AG04450 (cell line): ENCODE data around the gene P3H4. TPM values are rescaled to one million over a fixed set of nuclear protein-coding genes. Genes with fewer than 3 reads are reported as not detected.

Source experiments
- CTCF ChIA-PET: fragments of 300-600, 350-600 bp; formaldehyde crosslinking; extraction: SDS; loops from one replicate; lab custom pipeline; 2022; ENCODE audit warnings: antibody characterized with exemption, inconsistent platforms; lab: Charles Lee
- POLR2A ChIA-PET: fragments of 350-600 bp; formaldehyde crosslinking; extraction: SDS; loops from one replicate; lab custom pipeline; 2021; ENCODE audit warnings: antibody characterized with exemption, inconsistent platforms; lab: Yijun Ruan, JAX
- DNase-seq: peaks from one replicate; pipeline ENCODE4 v3.0.0-alpha.2; 2011; ENCODE audit warnings: low read depth, low spot score
- H3K27ac ChIP-seq: one replicate; pipeline ENCODE4 v1.5.1; 2012; ENCODE audit warnings: low read depth, low read length, control low read depth
- H3K27me3 ChIP-seq: one replicate; pipeline ENCODE4 v1.6.0; 2012; ENCODE audit warnings: low read length; ENCODE audit not compliant: control insufficient read depth, insufficient read depth
- H3K4me3 ChIP-seq: 2 replicates; pipeline ENCODE4 v1.5.1; 2011; ENCODE audit warnings: mild to moderate bottlenecking, low read depth, low read length, control low read depth
- H3K9me3 ChIP-seq: 2 replicates; pipeline ENCODE4 v1.5.1; 2012; ENCODE audit warnings: low read length; ENCODE audit not compliant: control insufficient read depth, insufficient read depth
- polyA plus RNA-seq: library from polyadenylated mRNA; depleted of rRNA; stranded (reverse); fragments of >200 nt; gene quantifications from 2 replicates; pipeline ENCODE4 v1.2.3, GENCODE V29; 2011; rRNA removed
- TF ChIP-seq, protein P1 (sequence below): IDR thresholded peaks from 2 replicates; pipeline ENCODE4 v1.5.1; 2011; ENCODE audit warnings: low read depth, low read length, control low read depth, inconsistent platforms

Gene P3H4
- polyA plus RNA-seq, 1 experiment: 51.5 TPM

DNA sequence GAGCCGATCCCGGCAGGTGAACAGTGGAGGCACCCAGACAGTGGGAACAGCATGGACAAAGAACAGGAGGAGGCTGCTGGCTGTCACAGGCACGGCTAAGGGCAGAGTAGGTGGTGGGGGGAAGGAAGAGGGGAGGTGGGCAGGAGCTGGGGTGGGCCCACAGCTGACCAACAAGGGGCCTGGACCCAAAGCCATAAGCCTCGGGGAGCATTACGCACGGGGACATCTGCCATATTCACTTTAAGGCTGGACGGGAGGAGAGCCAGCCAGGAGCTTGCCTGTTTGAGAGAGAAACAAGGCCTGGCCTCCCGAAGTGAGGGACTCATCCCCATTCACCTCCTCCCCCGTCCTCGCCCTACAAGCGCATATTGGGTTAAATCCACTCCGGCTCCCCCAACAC is 57.7 kb downstream of the P3H4 start:
- CTCF ChIA-PET: interaction anchor here (1.2 to 1.4 kb wide), 2 partner anchors 33 to 58 kb away, joined by 3 read pairs; partner anchors contain the start of gene JUP
- TF ChIP-seq, protein P1, sequence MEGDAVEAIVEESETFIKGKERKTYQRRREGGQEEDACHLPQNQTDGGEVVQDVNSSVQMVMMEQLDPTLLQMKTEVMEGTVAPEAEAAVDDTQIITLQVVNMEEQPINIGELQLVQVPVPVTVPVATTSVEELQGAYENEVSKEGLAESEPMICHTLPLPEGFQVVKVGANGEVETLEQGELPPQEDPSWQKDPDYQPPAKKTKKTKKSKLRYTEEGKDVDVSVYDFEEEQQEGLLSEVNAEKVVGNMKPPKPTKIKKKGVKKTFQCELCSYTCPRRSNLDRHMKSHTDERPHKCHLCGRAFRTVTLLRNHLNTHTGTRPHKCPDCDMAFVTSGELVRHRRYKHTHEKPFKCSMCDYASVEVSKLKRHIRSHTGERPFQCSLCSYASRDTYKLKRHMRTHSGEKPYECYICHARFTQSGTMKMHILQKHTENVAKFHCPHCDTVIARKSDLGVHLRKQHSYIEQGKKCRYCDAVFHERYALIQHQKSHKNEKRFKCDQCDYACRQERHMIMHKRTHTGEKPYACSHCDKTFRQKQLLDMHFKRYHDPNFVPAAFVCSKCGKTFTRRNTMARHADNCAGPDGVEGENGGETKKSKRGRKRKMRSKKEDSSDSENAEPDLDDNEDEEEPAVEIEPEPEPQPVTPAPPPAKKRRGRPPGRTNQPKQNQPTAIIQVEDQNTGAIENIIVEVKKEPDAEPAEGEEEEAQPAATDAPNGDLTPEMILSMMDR: no peak

More for the DNA sequence above, 57.7 kb downstream of the P3H4 start:
- no peaks in the 10 kb centered on the region; the same call in 1 of the 2 replicates for H3K9me3 ChIP-seq
- no peaks in the 10 kb centered on the region for H3K27me3 ChIP-seq
- POLR2A ChIA-PET: interaction anchor here (0.6 kb wide), 1 partner anchor 141 kb away, joined by 3 read pairs; no protein-coding TSS in a partner anchor
- DNase-seq: no peak
- H3K4me3 ChIP-seq: no peak overlapping the region
- H3K27ac ChIP-seq: no peak overlapping the region

Other genes starting within 250 kb of the P3H4 start
- not detected in 2 replicates for gene KRT9, start 239.9 kb downstream of the P3H4 start, polyA plus RNA-seq
- gene KRT14, start 225.1 kb downstream of the P3H4 start, polyA plus RNA-seq: 0.09 TPM in 1 of 2 replicates, not detected in the other
- gene KRT16, start 199.2 kb downstream of the P3H4 start, polyA plus RNA-seq: not detected in 2 replicates
- gene KRT17, start 187.4 kb downstream of the P3H4 start, polyA plus RNA-seq: 2.8 and 4.9 TPM in 2 replicates
- 529 and 549 TPM in 2 replicates for gene EIF1, start 123.1 kb downstream of the P3H4 start, polyA plus RNA-seq
- not detected in 2 replicates for gene GAST, start 99.6 kb downstream of the P3H4 start, polyA plus RNA-seq
- 0.04 and 0.07 TPM in 2 replicates for gene HAP1, start 77.3 kb downstream of the P3H4 start, polyA plus RNA-seq
- gene JUP, start 25.2 kb downstream of the P3H4 start, polyA plus RNA-seq: 13.5 and 25.7 TPM in 2 replicates
- 487 and 624 TPM in 2 replicates for gene FKBP10, start 1.1 kb upstream of the P3H4 start, polyA plus RNA-seq
- 97.4 and 106 TPM in 2 replicates for gene NT5C3B, start 24.3 kb upstream of the P3H4 start, polyA plus RNA-seq
- gene KLHL10, start 25.9 kb upstream of the P3H4 start, polyA plus RNA-seq: 0.06 TPM in 2 replicates
- gene KLHL11, start 53.5 kb upstream of the P3H4 start, polyA plus RNA-seq: 7.6 and 9.3 TPM in 2 replicates
- gene ACLY, start 107.0 kb upstream of the P3H4 start, polyA plus RNA-seq: 161 and 163 TPM in 2 replicates
- 0.47 and 0.56 TPM in 2 replicates for gene ODAD4, start 118.7 kb upstream of the P3H4 start, polyA plus RNA-seq
- gene CNP, start 154.8 kb upstream of the P3H4 start, polyA plus RNA-seq: 53.0 and 85.7 TPM in 2 replicates
- 62.0 and 66.4 TPM in 2 replicates for gene DNAJC7, start 205.5 kb upstream of the P3H4 start, polyA plus RNA-seq
- gene NKIRAS2, start 208.1 kb upstream of the P3H4 start, polyA plus RNA-seq: 46.5 and 51.3 TPM in 2 replicates
- gene C17orf113, start 238.7 kb upstream of the P3H4 start, polyA plus RNA-seq: 0.07 and 0.09 TPM in 2 replicates